Endothelial cell (in vitro differentiated cells): ENCODE results near the gene DISC1. TPM values are rescaled to one million over a fixed set of nuclear protein-coding genes. Genes with fewer than 3 reads are reported as not detected.

Experiments used
- DNase-seq: peaks from one replicate; pipeline ENCODE4 v3.0.0; 2021; ENCODE audit warnings: low spot score
- H3K27ac Mint-ChIP-seq: one replicate; pipeline ENCODE4 v1.8.0; 2021; ENCODE audit warnings: mixed read lengths, inconsistent platforms; ENCODE audit not compliant: unreplicated experiment
- H3K27me3 Mint-ChIP-seq: one replicate; pipeline ENCODE4 v1.8.0; 2021; ENCODE audit warnings: mild to moderate bottlenecking, moderate library complexity, mixed read lengths, inconsistent platforms; ENCODE audit not compliant: unreplicated experiment
- H3K36me3 Mint-ChIP-seq: one replicate; pipeline ENCODE4 v1.8.0; 2021; ENCODE audit warnings: mild to moderate bottlenecking, low read depth, mixed read lengths, inconsistent platforms; ENCODE audit not compliant: unreplicated experiment
- H3K4me1 Mint-ChIP-seq: one replicate; pipeline ENCODE4 v1.8.0; 2021; ENCODE audit warnings: mild to moderate bottlenecking, mixed read lengths, inconsistent platforms; ENCODE audit not compliant: unreplicated experiment
- H3K4me3 Mint-ChIP-seq: one replicate; pipeline ENCODE4 v1.8.0; 2021; ENCODE audit warnings: mild to moderate bottlenecking, mixed read lengths, inconsistent platforms; ENCODE audit not compliant: unreplicated experiment
- H3K9me3 Mint-ChIP-seq: one replicate; pipeline ENCODE4 v1.8.0; 2021; ENCODE audit warnings: mixed read lengths, inconsistent platforms; ENCODE audit not compliant: unreplicated experiment
- CTCF ChIP-seq: fragments of 200-600 bp; sonication (generic); IDR thresholded peaks from one replicate; pipeline ENCODE4 v1.5.0; 2021; ENCODE audit warnings: antibody characterized with exemption; ENCODE audit not compliant: unreplicated experiment
- total RNA-seq: library from RNA; stranded (reverse); fragmentation: NEBNext Ultra II Directional; extraction: Animal tissue kit (Norgen Biotek cat#: 25700); gene quantifications from one replicate; pipeline ENCODE4 v1.2.1, GENCODE V29; 2021; ENCODE audit not compliant: unreplicated experiment

DISC1 gene
- total RNA-seq, 1 donor from 2014 or later: 82.5 TPM

- Mint-ChIP-seq H3K4me3 (no peak overlapping the region), H3K9me3 (peaks cover 8% of the 10 kb centered on the region), H3K36me3 (peaks cover 27% of the 10 kb centered on the region), H3K4me1 (peaks cover 40% of the 10 kb centered on the region), H3K27me3 (peaks cover 8% of the 10 kb centered on the region), H3K27ac (no peak overlapping the region)
- DNase-seq: no peak
- no peak for TF ChIP-seq CTCF
Observed at GRCh38 chr1:231682779-231683178, 56.2 kb downstream of the DISC1 start.

GRCh38 chr1:231683439-231684165 lies 57.0 kb downstream of the DISC1 start:
- Mint-ChIP-seq H3K9me3 (peaks cover 8% of the 10 kb centered on the region), H3K36me3 (peaks cover 22% of the 10 kb centered on the region)

DNA sequence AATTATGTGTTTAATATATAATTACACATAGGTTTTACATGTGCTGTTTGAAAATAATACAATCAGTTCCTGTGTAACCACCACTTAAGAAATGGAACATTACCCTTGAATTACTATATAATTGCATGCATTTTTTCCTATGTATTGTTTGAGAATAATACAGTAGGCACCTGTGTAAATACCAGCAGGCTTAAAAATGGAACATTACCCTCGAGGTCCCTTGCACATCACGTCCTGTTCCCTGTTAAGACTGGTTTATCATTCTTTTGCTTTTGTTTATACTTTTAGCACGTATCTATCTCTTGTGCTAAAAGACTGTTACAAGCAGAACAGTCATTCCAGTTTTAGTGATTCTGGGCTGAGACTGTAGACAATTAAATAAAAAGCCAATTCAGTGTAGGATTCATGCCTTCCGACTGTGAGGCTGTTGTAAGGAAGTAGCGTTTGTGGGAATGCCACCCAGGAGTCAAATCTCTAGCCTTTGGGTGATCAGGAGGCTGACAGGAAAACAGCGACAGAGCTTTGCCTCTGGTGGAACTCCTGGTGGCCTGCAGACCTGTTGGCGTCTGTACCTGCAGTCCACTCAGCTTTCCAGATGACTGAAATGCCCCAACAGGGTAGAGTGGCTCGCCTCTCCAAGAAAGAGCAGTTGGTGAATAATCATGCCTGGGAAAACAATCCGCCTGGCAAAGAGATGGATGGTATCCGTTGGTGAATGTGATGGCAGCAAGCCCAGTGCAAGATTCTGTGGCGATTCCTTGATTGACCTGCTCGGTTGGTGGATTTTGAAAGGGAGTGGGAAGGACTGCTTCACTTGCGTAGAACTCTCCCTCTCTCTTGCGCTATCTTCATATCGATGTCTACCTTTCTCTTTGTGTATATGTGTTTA lies 58.0 kb downstream of the DISC1 start:
- peaks cover 8% of the 10 kb centered on the region for H3K9me3 Mint-ChIP-seq
- no peak overlapping the region for H3K4me3 Mint-ChIP-seq
- peaks cover 36% of the 10 kb centered on the region for H3K4me1 Mint-ChIP-seq
- DNase-seq: no peak
- peak overlapping the region; percentile 4 for H3K27ac Mint-ChIP-seq
- H3K36me3 Mint-ChIP-seq: peaks cover 22% of the 10 kb centered on the region
- peaks cover 8% of the 10 kb centered on the region for H3K27me3 Mint-ChIP-seq
- TF ChIP-seq CTCF: no peak

More at GRCh38 chr1:231683439-231684165, 57.0 kb downstream of the DISC1 start:
- Mint-ChIP-seq H3K27me3 (peaks cover 5% of the 10 kb centered on the region), H3K4me1 (peaks cover 35% of the 10 kb centered on the region), H3K27ac (no peak overlapping the region), H3K4me3 (no peak overlapping the region)
- TF ChIP-seq CTCF: no peak
- no peak for DNase-seq

- no peak for DNase-seq
- TF ChIP-seq CTCF: no peak
- no peak overlapping the region for H3K27ac Mint-ChIP-seq
- H3K36me3 Mint-ChIP-seq: peaks cover 22% of the 10 kb centered on the region
- peaks cover 8% of the 10 kb centered on the region for H3K9me3 Mint-ChIP-seq
- peaks cover 9% of the 10 kb centered on the region for H3K27me3 Mint-ChIP-seq
- H3K4me3 Mint-ChIP-seq: peak overlapping the region; percentile 81
- peaks cover 43% of the 10 kb centered on the region for H3K4me1 Mint-ChIP-seq
Observed at GRCh38 chr1:231686384-231686783, 59.8 kb downstream of the DISC1 start.

GRCh38 chr1:231688989-231689388 lies 62.4 kb downstream of the DISC1 start:
- Mint-ChIP-seq H3K27me3 (peaks cover 4% of the 10 kb centered on the region), H3K36me3 (peaks cover 30% of the 10 kb centered on the region), H3K9me3 (peaks cover 8% of the 10 kb centered on the region), H3K4me1 (peaks cover 47% of the 10 kb centered on the region), H3K4me3 (no peak overlapping the region), H3K27ac (no peak overlapping the region)
- no peak for TF ChIP-seq CTCF
- no peak for DNase-seq
